Activated CD8-positive, alpha-beta memory T cell treated with anti-CD3 and anti-CD28 coated beads, Interleukin-2, amount 10 ng/mL, durations not matched to agents 7 days and 5 days (primary cell): ENCODE data around the gene KLF9. TPM values are rescaled to one million over a fixed set of nuclear protein-coding genes. Genes with fewer than 3 reads are reported as not detected.

Source experiments
- ATAC-seq: fragments of 150-1000 bp; cut with Tn5 transposase; one replicate; pipeline ENCODE4 v1.10.0; 2021; ENCODE audit warnings: moderate library complexity
- CTCF ChIA-PET: fragments of 350-600 bp; sonication (Branson Sonifier 250); formaldehyde crosslinking; loops from one replicate; lab custom pipeline; 2021; ENCODE audit warnings: antibody characterized with exemption; lab: Charles Lee
- DNase-seq: peaks from one replicate; pipeline ENCODE4 v3.0.0-alpha.2; 2020
- H3K27ac Mint-ChIP-seq: one replicate; pipeline ENCODE4 v1.8.0; 2021; ENCODE audit warnings: mild to moderate bottlenecking, mixed read lengths
- H3K27me3 Mint-ChIP-seq: one replicate; pipeline ENCODE4 v1.8.0; 2021; ENCODE audit warnings: mixed read lengths
- H3K36me3 Mint-ChIP-seq: one replicate; pipeline ENCODE4 v1.8.0; 2021; ENCODE audit warnings: mild to moderate bottlenecking, mixed read lengths
- H3K4me1 Mint-ChIP-seq: one replicate; pipeline ENCODE4 v1.8.0; 2021; ENCODE audit warnings: mixed read lengths
- H3K4me3 Mint-ChIP-seq: one replicate; pipeline ENCODE4 v1.8.0; 2021; ENCODE audit warnings: mild to moderate bottlenecking, moderate library complexity, mixed read lengths
- H3K9me3 Mint-ChIP-seq: one replicate; pipeline ENCODE4 v1.8.0; 2022; ENCODE audit warnings: low read depth, mixed read lengths
- total RNA-seq, 2 experiments: library from RNA; stranded (reverse); gene quantifications; one replicate each; pipeline ENCODE4 v1.2.3, GENCODE V29; 2021

KLF9 gene
- total RNA-seq: 10 to 100 TPM; 12.0 to 12.2 TPM

- DNase-seq (peak; percentile 98), ATAC-seq (peak; percentile 83)
- CTCF ChIA-PET: interaction anchor here (2.0 kb wide), 1 partner anchor 188 kb away, joined by 13 read pairs; no protein-coding TSS in a partner anchor
- Mint-ChIP-seq H3K36me3 (peaks cover 6% of the 10 kb centered on the region), H3K27ac (peak within 1 kb of the TSS; percentile 99), H3K9me3 (no peaks in the 10 kb centered on the region), H3K27me3 (no peaks in the 10 kb centered on the region), H3K4me1 (peaks cover 43% of the 10 kb centered on the region), H3K4me3 (peak within 1 kb of the TSS; percentile 92)
These were observed at the start of gene KLF9 for GRCh38 chr9:70413799-70414775. Gene KLF9 (minus strand): TSS chr9:70414657. CDS start chr9:70413363, 1,294 bp downstream.

GRCh38 chr9:70463877-70464276 lies 49.4 kb upstream of the KLF9 start:
- no peak overlapping the region for H3K27ac Mint-ChIP-seq
- no peaks in the 10 kb centered on the region for H3K9me3 Mint-ChIP-seq
- no peak for DNase-seq
- CTCF ChIA-PET: no interaction called here
- no peaks in the 10 kb centered on the region for H3K36me3 Mint-ChIP-seq
- no peaks in the 10 kb centered on the region for H3K27me3 Mint-ChIP-seq
- H3K4me3 Mint-ChIP-seq: no peak overlapping the region
- no peaks in the 10 kb centered on the region for H3K4me1 Mint-ChIP-seq
- ATAC-seq: no peak

GRCh38 chr9:70462300-70462699 lies 47.8 kb upstream of the KLF9 start:
- H3K4me3 Mint-ChIP-seq: no peak overlapping the region
- CTCF ChIA-PET: no interaction called here

GRCh38 chr9:70457235-70457634 lies 42.8 kb upstream of the KLF9 start:
- no peak overlapping the region for H3K27ac Mint-ChIP-seq
- H3K4me3 Mint-ChIP-seq: no peak overlapping the region
- CTCF ChIA-PET: no interaction called here
- ATAC-seq (no peak), DNase-seq (no peak)
- H3K27me3 Mint-ChIP-seq: no peaks in the 10 kb centered on the region
- no peaks in the 10 kb centered on the region for H3K36me3 Mint-ChIP-seq
- no peaks in the 10 kb centered on the region for H3K4me1 Mint-ChIP-seq
- H3K9me3 Mint-ChIP-seq: no peaks in the 10 kb centered on the region

More at GRCh38 chr9:70462300-70462699, 47.8 kb upstream of the KLF9 start:
- Mint-ChIP-seq H3K9me3 (no peaks in the 10 kb centered on the region), H3K27me3 (no peaks in the 10 kb centered on the region), H3K27ac (no peak overlapping the region), H3K4me1 (no peaks in the 10 kb centered on the region), H3K36me3 (no peaks in the 10 kb centered on the region)
- no peak for DNase-seq
- ATAC-seq: no peak

- Mint-ChIP-seq H3K9me3 (no peaks in the 10 kb centered on the region), H3K27me3 (no peaks in the 10 kb centered on the region)
These were observed 41.7 kb upstream of the KLF9 start for GRCh38 chr9:70455993-70456704.

GRCh38 chr9:70452365-70452764 lies 37.9 kb upstream of the KLF9 start:
- Mint-ChIP-seq H3K4me1 (no peaks in the 10 kb centered on the region), H3K27ac (no peak overlapping the region)
- no peak for ATAC-seq

More at GRCh38 chr9:70455993-70456704, 41.7 kb upstream of the KLF9 start:
- no peaks in the 10 kb centered on the region for H3K4me1 Mint-ChIP-seq
- H3K4me3 Mint-ChIP-seq: no peak overlapping the region
- no peak overlapping the region for H3K27ac Mint-ChIP-seq
- no peak for ATAC-seq
- DNase-seq: no peak
- H3K36me3 Mint-ChIP-seq: no peaks in the 10 kb centered on the region
- CTCF ChIA-PET: no interaction called here

GRCh38 chr9:70451765-70452164 lies 37.3 kb upstream of the KLF9 start:
- Mint-ChIP-seq H3K27me3 (peaks cover 3% of the 10 kb centered on the region), H3K27ac (no peak overlapping the region), H3K4me3 (no peak overlapping the region), H3K9me3 (no peaks in the 10 kb centered on the region), H3K4me1 (no peaks in the 10 kb centered on the region), H3K36me3 (no peaks in the 10 kb centered on the region)
- CTCF ChIA-PET: no interaction called here
- DNase-seq: no peak
- ATAC-seq: no peak

More at GRCh38 chr9:70452365-70452764, 37.9 kb upstream of the KLF9 start:
- Mint-ChIP-seq H3K27me3 (peaks cover 3% of the 10 kb centered on the region), H3K4me3 (no peak overlapping the region), H3K9me3 (no peaks in the 10 kb centered on the region), H3K36me3 (no peaks in the 10 kb centered on the region)
- no peak for DNase-seq
- CTCF ChIA-PET: no interaction called here

GRCh38 chr9:70450738-70451137 lies 36.3 kb upstream of the KLF9 start:
- CTCF ChIA-PET: interaction anchor here (0.5 to 1.4 kb wide), 2 partner anchors 14 to 16 kb away, joined by 3 read pairs; no protein-coding TSS in a partner anchor
- no peak for DNase-seq
- H3K27ac Mint-ChIP-seq: no peak overlapping the region
- ATAC-seq: no peak
- H3K9me3 Mint-ChIP-seq: no peaks in the 10 kb centered on the region
- H3K36me3 Mint-ChIP-seq: no peaks in the 10 kb centered on the region
- no peaks in the 10 kb centered on the region for H3K4me1 Mint-ChIP-seq
- peaks cover 3% of the 10 kb centered on the region for H3K27me3 Mint-ChIP-seq
- H3K4me3 Mint-ChIP-seq: no peak overlapping the region

- H3K9me3 Mint-ChIP-seq: no peaks in the 10 kb centered on the region
These were observed 35.0 kb upstream of the KLF9 start for GRCh38 chr9:70449461-70449860.

GRCh38 chr9:70448919-70449318 lies 34.5 kb upstream of the KLF9 start:
- peaks cover 3% of the 10 kb centered on the region for H3K27me3 Mint-ChIP-seq
- no peak for DNase-seq
- CTCF ChIA-PET: no interaction called here
- H3K4me3 Mint-ChIP-seq: no peak overlapping the region
- no peak overlapping the region for H3K27ac Mint-ChIP-seq
- ATAC-seq: no peak
- H3K9me3 Mint-ChIP-seq: no peaks in the 10 kb centered on the region
- H3K36me3 Mint-ChIP-seq: no peaks in the 10 kb centered on the region
- H3K4me1 Mint-ChIP-seq: no peaks in the 10 kb centered on the region

More at GRCh38 chr9:70449461-70449860, 35.0 kb upstream of the KLF9 start:
- ATAC-seq: no peak
- Mint-ChIP-seq H3K4me1 (no peaks in the 10 kb centered on the region), H3K36me3 (no peaks in the 10 kb centered on the region), H3K27me3 (peaks cover 3% of the 10 kb centered on the region), H3K27ac (no peak overlapping the region), H3K4me3 (no peak overlapping the region)
- no peak for DNase-seq
- CTCF ChIA-PET: interaction anchor here (1.4 kb wide), 1 partner anchor 15 kb away, joined by 3 read pairs; no protein-coding TSS in a partner anchor

- ATAC-seq (no peak), DNase-seq (no peak)
- Mint-ChIP-seq H3K9me3 (no peaks in the 10 kb centered on the region), H3K27me3 (peaks cover 2% of the 10 kb centered on the region), H3K27ac (no peak overlapping the region), H3K4me1 (no peaks in the 10 kb centered on the region), H3K4me3 (no peak overlapping the region), H3K36me3 (no peaks in the 10 kb centered on the region)
- CTCF ChIA-PET: no interaction called here
These were observed 30.4 kb upstream of the KLF9 start for GRCh38 chr9:70444904-70445303.

- H3K9me3 Mint-ChIP-seq: no peaks in the 10 kb centered on the region
- H3K27ac Mint-ChIP-seq: no peak overlapping the region
- H3K4me1 Mint-ChIP-seq: peaks cover 11% of the 10 kb centered on the region
- no peaks in the 10 kb centered on the region for H3K27me3 Mint-ChIP-seq
- H3K4me3 Mint-ChIP-seq: no peak overlapping the region
- CTCF ChIA-PET: no interaction called here
- no peak for DNase-seq
- no peak for ATAC-seq
- H3K36me3 Mint-ChIP-seq: no peaks in the 10 kb centered on the region
These were observed 27.9 kb upstream of the KLF9 start for GRCh38 chr9:70442328-70442848.

GRCh38 chr9:70441622-70442021 lies 27.2 kb upstream of the KLF9 start:
- Mint-ChIP-seq H3K4me3 (no peak overlapping the region), H3K4me1 (peaks cover 11% of the 10 kb centered on the region), H3K27me3 (no peaks in the 10 kb centered on the region), H3K9me3 (no peaks in the 10 kb centered on the region), H3K27ac (no peak overlapping the region), H3K36me3 (no peaks in the 10 kb centered on the region)
- ATAC-seq: no peak
- CTCF ChIA-PET: no interaction called here
- DNase-seq: no peak
